Activated CD4-positive, alpha-beta T cell treated with anti-CD3 and anti-CD28 coated beads, Interleukin-2, amount 10 ng/mL, durations not matched to agents 24 days and 14 days (primary cell): ENCODE measurements around the gene MYO15B. TPM values are rescaled to one million over a fixed set of nuclear protein-coding genes. Genes with fewer than 3 reads are reported as not detected.

Experiments used
- DNase-seq: peaks from one replicate; pipeline ENCODE4 v3.0.0; 2022
- H3K27ac Mint-ChIP-seq: one replicate; pipeline ENCODE4 v1.8.0; 2022; ENCODE audit warnings: mild to moderate bottlenecking, mixed read lengths
- H3K27me3 Mint-ChIP-seq: one replicate; pipeline ENCODE4 v1.8.0; 2022; ENCODE audit warnings: mixed read lengths
- H3K36me3 Mint-ChIP-seq: one replicate; pipeline ENCODE4 v1.8.0; 2022; ENCODE audit warnings: low read depth, mild to moderate bottlenecking, mixed read lengths
- H3K4me1 Mint-ChIP-seq: one replicate; pipeline ENCODE4 v1.8.0; 2021; ENCODE audit warnings: mixed read lengths
- H3K4me3 Mint-ChIP-seq: one replicate; pipeline ENCODE4 v1.8.0; 2022; ENCODE audit warnings: mild to moderate bottlenecking, moderate library complexity, mixed read lengths
- H3K9me3 Mint-ChIP-seq: one replicate; pipeline ENCODE4 v1.8.0; 2021; ENCODE audit warnings: mixed read lengths
- intact Hi-C: fragments of 100-400 bp; cut with micrococcal nuclease; formaldehyde crosslinking; loops from one replicate; pipeline ENCODE4 v1.15.1; 2023
- total RNA-seq: library from RNA; stranded (reverse); gene quantifications from 2 replicates; pipeline ENCODE4 v1.2.3, GENCODE V29; 2022

Gene MYO15B
- total RNA-seq, 1 donor from 2014 or later: 24.3 TPM

GRCh38 chr17:75624714-75625345, 37.2 kb downstream of the MYO15B start:
- Mint-ChIP-seq H3K4me1 (no peaks in the 10 kb centered on the region), H3K27ac (no peak overlapping the region)
- intact Hi-C loops: no loop called here

GRCh38 chr17:75625813-75626486, 38.4 kb downstream of the MYO15B start:
- no peaks in the 10 kb centered on the region for H3K9me3 Mint-ChIP-seq
- intact Hi-C loops: no loop called here
- no peak overlapping the region for H3K4me3 Mint-ChIP-seq
- H3K4me1 Mint-ChIP-seq: no peaks in the 10 kb centered on the region
- DNase-seq: peak; percentile 71
- H3K36me3 Mint-ChIP-seq: no peaks in the 10 kb centered on the region
- H3K27ac Mint-ChIP-seq: no peak overlapping the region
- no peaks in the 10 kb centered on the region for H3K27me3 Mint-ChIP-seq

More at GRCh38 chr17:75624714-75625345, 37.2 kb downstream of the MYO15B start:
- H3K4me3 Mint-ChIP-seq: no peak overlapping the region
- H3K9me3 Mint-ChIP-seq: no peaks in the 10 kb centered on the region
- no peaks in the 10 kb centered on the region for H3K27me3 Mint-ChIP-seq
- no peaks in the 10 kb centered on the region for H3K36me3 Mint-ChIP-seq
- DNase-seq: no peak

GRCh38 chr17:75626496-75627038, 39.0 kb downstream of the MYO15B start:
- no peaks in the 10 kb centered on the region for H3K27me3 Mint-ChIP-seq
- no peak for DNase-seq
- no peak overlapping the region for H3K4me3 Mint-ChIP-seq
- H3K27ac Mint-ChIP-seq: no peak overlapping the region
- no peaks in the 10 kb centered on the region for H3K36me3 Mint-ChIP-seq
- intact Hi-C loops: no loop called here
- H3K9me3 Mint-ChIP-seq: no peaks in the 10 kb centered on the region
- H3K4me1 Mint-ChIP-seq: no peaks in the 10 kb centered on the region

DNA sequence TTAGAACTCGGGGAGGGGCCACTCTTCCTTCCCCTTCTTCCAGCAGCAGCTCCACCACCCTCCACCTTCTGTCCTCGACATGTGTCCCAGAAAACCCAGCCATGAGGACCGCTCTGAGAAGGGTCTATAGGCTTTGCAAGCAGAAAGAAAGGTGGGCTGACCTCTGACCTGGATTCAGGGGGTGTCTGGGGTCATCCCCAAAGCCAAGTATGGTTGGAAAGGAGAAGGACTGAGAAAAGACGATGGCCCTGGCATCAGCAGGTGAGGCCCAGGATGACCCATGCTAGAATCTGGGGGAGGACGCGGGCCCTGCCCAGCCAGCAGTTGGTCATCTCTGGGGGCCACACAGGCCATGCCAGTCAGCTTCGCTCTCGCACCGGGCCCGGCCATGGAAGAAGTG, 39.5 kb downstream of the MYO15B start:
- no peak overlapping the region for H3K27ac Mint-ChIP-seq
- no peaks in the 10 kb centered on the region for H3K4me1 Mint-ChIP-seq
- no peak for DNase-seq

GRCh38 chr17:75628425-75628824, 40.8 kb downstream of the MYO15B start:
- Mint-ChIP-seq H3K4me3 (no peak overlapping the region), H3K9me3 (no peaks in the 10 kb centered on the region), H3K4me1 (no peaks in the 10 kb centered on the region), H3K27ac (no peak overlapping the region), H3K36me3 (no peaks in the 10 kb centered on the region), H3K27me3 (no peaks in the 10 kb centered on the region)
- intact Hi-C loops: no loop called here
- no peak for DNase-seq

More for the DNA sequence above, 39.5 kb downstream of the MYO15B start:
- intact Hi-C loops: no loop called here
- Mint-ChIP-seq H3K27me3 (no peaks in the 10 kb centered on the region), H3K4me3 (no peak overlapping the region), H3K9me3 (no peaks in the 10 kb centered on the region), H3K36me3 (no peaks in the 10 kb centered on the region)

- Mint-ChIP-seq H3K27me3 (no peaks in the 10 kb centered on the region), H3K27ac (no peak overlapping the region), H3K36me3 (no peaks in the 10 kb centered on the region), H3K4me3 (no peak overlapping the region), H3K4me1 (peaks cover 2% of the 10 kb centered on the region), H3K9me3 (no peaks in the 10 kb centered on the region)
- intact Hi-C loops: no loop called here
- DNase-seq: no peak
These were observed 41.6 kb downstream of the MYO15B start for GRCh38 chr17:75629157-75629556.

DNA sequence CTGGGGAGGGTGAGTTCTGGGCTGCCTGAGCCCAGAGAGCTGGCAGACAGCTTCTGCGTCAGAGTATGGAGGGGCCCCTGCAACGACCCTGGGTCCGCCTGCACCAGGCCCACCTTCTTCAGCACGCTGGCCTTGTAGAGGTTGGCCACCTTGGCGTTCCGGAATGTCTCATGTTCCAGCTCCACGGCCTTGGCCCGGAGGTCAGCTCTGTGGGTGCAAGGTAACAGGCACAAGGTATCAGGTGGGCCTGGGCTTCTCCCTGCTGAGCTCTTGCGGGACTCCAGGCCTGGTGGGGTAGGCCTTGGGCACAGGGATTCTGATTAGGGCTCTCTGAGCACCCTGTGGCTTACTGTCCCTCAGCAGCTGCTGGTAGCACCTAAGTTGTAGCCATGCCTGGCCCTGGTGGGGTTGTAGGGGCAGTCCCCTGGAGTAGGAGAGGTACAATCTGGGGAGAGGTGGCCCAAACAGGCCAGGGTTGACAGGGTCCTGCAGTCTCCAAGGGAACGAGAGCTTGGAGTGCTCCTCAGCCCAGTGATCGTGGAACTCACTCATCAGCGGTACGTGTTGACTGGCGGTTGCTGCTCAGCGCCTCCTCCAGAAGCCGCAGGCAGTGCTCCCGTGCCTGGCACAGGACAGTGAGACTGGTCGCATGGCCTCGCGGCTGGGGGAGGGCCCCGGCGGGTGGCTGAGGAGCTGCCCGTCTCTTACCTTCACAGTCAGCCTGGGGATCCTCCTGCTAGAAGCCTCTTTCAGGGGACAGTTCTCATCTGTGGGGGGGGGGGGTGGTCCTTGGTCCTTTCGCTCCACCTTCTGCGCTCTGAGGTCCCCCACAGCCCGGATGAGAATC, 42.7 kb downstream of the MYO15B start:
- Mint-ChIP-seq H3K36me3 (no peaks in the 10 kb centered on the region), H3K27ac (no peak overlapping the region), H3K27me3 (no peaks in the 10 kb centered on the region), H3K4me3 (no peak overlapping the region), H3K4me1 (peaks cover 2% of the 10 kb centered on the region), H3K9me3 (no peaks in the 10 kb centered on the region)
- intact Hi-C loops: no loop called here
- DNase-seq: no peak

- Mint-ChIP-seq H3K9me3 (no peaks in the 10 kb centered on the region), H3K27ac (no peak overlapping the region), H3K36me3 (no peaks in the 10 kb centered on the region), H3K4me3 (no peak overlapping the region), H3K27me3 (no peaks in the 10 kb centered on the region), H3K4me1 (peaks cover 2% of the 10 kb centered on the region)
- intact Hi-C loops: no loop called here
- DNase-seq: no peak
These were observed 43.8 kb downstream of the MYO15B start for GRCh38 chr17:75631353-75631752.

DNA sequence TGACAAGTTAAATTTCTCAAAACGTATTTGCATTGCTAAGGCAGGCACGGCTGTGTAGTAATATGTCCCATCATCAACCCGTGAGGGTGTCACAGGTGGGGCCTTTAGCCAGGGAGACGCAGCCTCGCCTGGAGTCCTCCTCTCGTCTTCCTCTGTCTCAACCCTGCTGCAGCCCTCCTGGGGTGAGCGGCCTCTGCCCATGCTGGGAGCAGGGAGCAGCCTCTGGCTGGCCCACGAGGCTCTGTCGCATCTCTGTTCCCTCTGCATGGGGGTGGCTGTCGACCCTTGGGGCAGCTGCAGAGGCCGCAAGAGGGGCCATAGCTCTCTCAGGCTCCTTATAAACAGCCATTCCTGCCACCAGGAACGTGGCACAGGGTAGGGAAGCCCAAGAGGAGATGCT, 44.8 kb downstream of the MYO15B start:
- H3K27ac Mint-ChIP-seq: no peak overlapping the region
- no peak overlapping the region for H3K4me3 Mint-ChIP-seq
- no peaks in the 10 kb centered on the region for H3K36me3 Mint-ChIP-seq
- no peak for DNase-seq
- H3K4me1 Mint-ChIP-seq: peaks cover 2% of the 10 kb centered on the region
- H3K9me3 Mint-ChIP-seq: no peaks in the 10 kb centered on the region
- intact Hi-C loops: no loop called here
- H3K27me3 Mint-ChIP-seq: no peaks in the 10 kb centered on the region

DNA sequence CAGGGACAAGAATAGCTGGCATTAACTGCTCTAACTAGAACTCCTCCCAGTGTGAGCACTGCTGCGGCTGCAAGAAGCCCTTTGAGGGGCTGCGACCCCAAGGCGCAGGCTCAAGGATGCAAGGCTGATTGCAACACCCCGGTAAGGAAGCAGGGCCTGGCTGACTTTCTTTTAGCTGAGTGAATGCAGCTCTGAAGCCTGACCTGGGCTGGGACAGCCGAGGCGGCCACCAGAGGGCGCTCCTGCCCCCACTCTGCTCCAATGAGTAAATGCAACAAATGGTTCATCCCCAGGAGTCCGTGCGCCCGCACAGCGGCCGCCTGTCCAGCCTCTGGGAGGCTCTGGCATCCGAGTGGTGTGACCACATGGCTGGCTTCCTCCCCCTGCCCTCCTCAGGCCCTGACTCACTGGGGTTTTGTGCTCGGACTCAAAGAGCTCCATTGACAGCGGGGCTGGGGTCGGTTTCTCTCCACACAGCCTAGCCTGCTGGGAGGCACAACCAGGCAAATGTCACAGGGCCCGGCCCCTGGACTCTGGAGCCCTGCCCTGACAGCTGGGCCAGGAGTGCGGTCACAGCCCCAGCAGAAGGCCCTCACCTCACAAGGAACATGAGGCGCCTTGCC, 45.4 kb downstream of the MYO15B start, which contains the start of gene SMIM5:
SMIM5 (plus strand) TSS at position 572 of the 623 bp plus-strand sequence. CDS start 6,768 bp downstream, outside the sequence.
- Mint-ChIP-seq H3K27me3 (no peaks in the 10 kb centered on the region), H3K4me1 (peaks cover 2% of the 10 kb centered on the region), H3K36me3 (no peaks in the 10 kb centered on the region), H3K9me3 (no peaks in the 10 kb centered on the region), H3K4me3 (no peak within 1 kb of the TSS), H3K27ac (no peak within 1 kb of the TSS)
- DNase-seq: peak; percentile 95
- intact Hi-C loops: loop anchor here (1.0 kb wide), 1 partner anchor 117 kb away; no protein-coding TSS in a partner anchor

DNA sequence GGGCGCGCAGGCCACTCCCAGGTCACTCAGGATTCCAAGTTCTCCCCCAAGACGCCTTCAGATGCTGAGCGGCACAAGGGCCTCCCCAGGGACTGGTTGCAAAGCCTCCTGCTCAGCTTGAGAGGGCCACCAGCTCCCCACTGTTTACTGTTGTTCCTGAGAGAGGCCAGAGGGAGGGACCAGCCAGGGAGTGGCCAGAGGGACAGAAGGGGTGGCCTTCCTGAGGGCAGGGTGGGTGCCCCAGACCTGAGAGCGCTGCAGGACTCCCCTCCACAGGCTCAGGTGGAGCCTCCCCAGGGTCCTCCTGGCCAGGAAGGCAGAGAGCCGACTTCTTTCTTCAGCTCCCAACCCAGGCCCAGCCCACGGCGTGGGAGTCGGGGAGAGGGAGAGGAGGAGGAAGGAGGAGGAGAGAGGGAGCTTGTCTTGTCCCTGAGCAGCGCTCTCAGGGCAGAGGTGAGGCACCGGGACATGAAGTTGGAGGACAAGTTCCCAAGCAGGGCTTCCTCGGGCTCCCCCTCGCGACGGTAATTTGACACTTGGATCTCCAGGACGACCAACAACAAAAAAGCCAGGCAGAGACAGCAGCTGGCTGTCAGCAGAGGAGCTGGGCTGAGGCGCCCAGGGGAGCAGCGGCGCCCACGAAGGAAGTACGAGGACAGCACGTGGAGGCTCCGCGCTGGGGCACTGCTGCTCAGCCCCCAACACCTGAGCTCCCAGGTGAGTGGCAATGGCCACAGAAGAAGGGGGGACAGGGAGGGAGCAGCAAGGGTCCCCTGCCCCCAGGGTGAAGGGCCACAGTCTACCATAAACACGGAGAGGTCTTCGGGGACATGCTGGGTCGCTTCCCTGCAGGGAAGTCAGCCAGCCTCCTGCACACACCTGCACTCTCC, 46.1 kb downstream of the MYO15B start:
- DNase-seq: peak; percentile 87
- H3K36me3 Mint-ChIP-seq: no peaks in the 10 kb centered on the region
- no peaks in the 10 kb centered on the region for H3K27me3 Mint-ChIP-seq
- peaks cover 2% of the 10 kb centered on the region for H3K4me1 Mint-ChIP-seq
- H3K27ac Mint-ChIP-seq: no peak overlapping the region
- no peak overlapping the region for H3K4me3 Mint-ChIP-seq
- intact Hi-C loops: loop anchor here (1.0 kb wide), 1 partner anchor 117 kb away; no protein-coding TSS in a partner anchor
- H3K9me3 Mint-ChIP-seq: no peaks in the 10 kb centered on the region

- Mint-ChIP-seq H3K27ac (no peak overlapping the region), H3K4me1 (peaks cover 2% of the 10 kb centered on the region), H3K36me3 (no peaks in the 10 kb centered on the region), H3K9me3 (no peaks in the 10 kb centered on the region), H3K27me3 (no peaks in the 10 kb centered on the region), H3K4me3 (no peak overlapping the region)
- no peak for DNase-seq
- intact Hi-C loops: no loop called here
These were observed 46.8 kb downstream of the MYO15B start for GRCh38 chr17:75634376-75634740.
